Neural progenitor cell (in vitro differentiated cells): ENCODE measurements around the gene KIAA0753. TPM values are rescaled to one million over a fixed set of nuclear protein-coding genes. Genes with fewer than 3 reads are reported as not detected.

Source experiments
- DNase-seq: peaks from one replicate; pipeline ENCODE4 v3.0.0-alpha.2; 2016; ENCODE audit warnings: low spot score
- H2AFZ ChIP-seq: fragments of 200-600 bp; sonication (generic); replicated peaks from 2 replicates; pipeline ENCODE4 v1.6.1; 2016; ENCODE audit warnings: antibody characterized with exemption
- H3F3A ChIP-seq: fragments of 200-600 bp; sonication (generic); 2 replicates; pipeline ENCODE4 v1.6.1; 2016; ENCODE audit warnings: antibody characterized with exemption, low read depth
- H3K27ac ChIP-seq: fragments of 200-600 bp; sonication (generic); 2 replicates; pipeline ENCODE4 v1.5.1; 2016; ENCODE audit warnings: mild to moderate bottlenecking
- H3K27me3 ChIP-seq: fragments of 200-600 bp; sonication (generic); 2 replicates; pipeline ENCODE4 v1.6.1; 2016; ENCODE audit warnings: mild to moderate bottlenecking, moderate library complexity
- H3K36me3 ChIP-seq: fragments of 200-600 bp; sonication (generic); 2 replicates; pipeline ENCODE4 v1.5.1; 2016
- H3K4me1 ChIP-seq: fragments of 200-600 bp; sonication (generic); 2 replicates; pipeline ENCODE4 v1.6.1; 2016; ENCODE audit warnings: mixed run types
- H3K4me2 ChIP-seq: fragments of 200-600 bp; sonication (generic); 2 replicates; pipeline ENCODE4 v1.6.1; 2016
- H3K4me3 ChIP-seq: fragments of 200-600 bp; sonication (generic); 2 replicates; pipeline ENCODE4 v1.5.1; 2016
- H3K79me2 ChIP-seq: fragments of 200-600 bp; sonication (generic); 2 replicates; pipeline ENCODE4 v1.6.1; 2016; ENCODE audit warnings: low read depth
- H3K9ac ChIP-seq: fragments of 200-600 bp; sonication (generic); 2 replicates; pipeline ENCODE4 v1.6.1; 2016
- H3K9me3 ChIP-seq: fragments of 200-600 bp; sonication (generic); 2 replicates; pipeline ENCODE4 v1.5.1; 2016; ENCODE audit warnings: low read depth
- H4K20me1 ChIP-seq: fragments of 200-600 bp; sonication (generic); 2 replicates; pipeline ENCODE4 v1.6.1; 2016; ENCODE audit warnings: low read depth
- H3K27ac Mint-ChIP-seq: 3 replicates; pipeline ENCODE4 v1.8.0; 2021; ENCODE audit warnings: mixed read lengths
- H3K27me3 Mint-ChIP-seq: 2 replicates; pipeline ENCODE4 v1.8.0; 2022; ENCODE audit warnings: low read depth, mild to moderate bottlenecking, inconsistent platforms, moderate library complexity, mixed read lengths; ENCODE audit not compliant: insufficient read depth
- H3K36me3 Mint-ChIP-seq: 3 replicates; pipeline ENCODE4 v1.8.0; 2021; ENCODE audit warnings: mixed read lengths
- H3K4me1 Mint-ChIP-seq: 3 replicates; pipeline ENCODE4 v1.8.0; 2021; ENCODE audit warnings: mixed read lengths
- H3K4me3 Mint-ChIP-seq: 3 replicates; pipeline ENCODE4 v1.8.0; 2021; ENCODE audit warnings: mild to moderate bottlenecking, moderate library complexity, mixed read lengths
- H3K9me3 Mint-ChIP-seq: 3 replicates; pipeline ENCODE4 v1.8.0; 2020; ENCODE audit warnings: mixed read lengths
- EZH2 ChIP-seq: fragments of 200-600 bp; sonication (generic); IDR thresholded peaks from 2 replicates; pipeline ENCODE4 v1.6.1; 2017; ENCODE audit warnings: antibody characterized with exemption, mild to moderate bottlenecking, moderate library complexity
- EZH2phosphoT487 ChIP-seq: fragments of 200-600 bp; sonication (generic); IDR thresholded peaks from 2 replicates; pipeline ENCODE4 v1.6.1; 2017; ENCODE audit warnings: antibody characterized with exemption
- total RNA-seq: library from RNA; depleted of rRNA; stranded (reverse); fragments of >200 nt; gene quantifications from 2 replicates; pipeline ENCODE4 v1.2.3, GENCODE V29; 2015; ENCODE audit warnings: low replicate concordance
- TF ChIP-seq, protein P1 (sequence below): fragments of 200-600 bp; sonication (generic); IDR thresholded peaks from 2 replicates; pipeline ENCODE4 v1.5.1; 2017; ENCODE audit warnings: antibody characterized with exemption, mild to moderate bottlenecking

Gene KIAA0753
- total RNA-seq, 1 donor from 2014 or later = 24.1 TPM

DNA sequence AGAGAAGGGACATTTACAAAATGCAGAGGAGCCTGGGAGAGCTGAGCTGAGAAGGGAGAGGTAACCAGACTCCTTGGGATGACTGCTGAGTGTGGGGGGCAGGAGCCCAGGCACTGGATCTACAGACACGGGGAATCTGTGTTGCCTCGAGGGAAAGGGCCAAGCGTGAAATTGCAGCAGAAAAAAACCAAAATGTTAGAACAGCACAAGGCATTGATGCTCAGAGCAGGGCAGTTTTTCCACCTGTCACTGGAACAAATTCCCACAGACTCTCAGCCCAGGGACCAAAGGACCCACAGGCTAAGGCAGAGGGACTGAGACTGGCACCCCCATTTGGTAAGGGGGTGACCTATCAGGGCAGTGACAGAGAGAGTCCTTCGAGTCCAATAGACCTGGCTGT, 86.2 kb downstream of the KIAA0753 start:
- Mint-ChIP-seq H3K4me3 (peak overlapping the region; percentile 83), H3K4me1 (peaks cover 19% of the 10 kb centered on the region), H3K36me3 (no peaks in the 10 kb centered on the region), H3K27me3 (peaks cover 38% of the 10 kb centered on the region), H3K9me3 (no peaks in the 10 kb centered on the region), H3K27ac (no peak overlapping the region)
- H3K36me3 ChIP-seq = no peaks in the 10 kb centered on the region
- H3K27me3 ChIP-seq = peaks cover 44% of the 10 kb centered on the region
- no peaks in the 10 kb centered on the region for H4K20me1 ChIP-seq
- TF ChIP-seq, protein P1, sequence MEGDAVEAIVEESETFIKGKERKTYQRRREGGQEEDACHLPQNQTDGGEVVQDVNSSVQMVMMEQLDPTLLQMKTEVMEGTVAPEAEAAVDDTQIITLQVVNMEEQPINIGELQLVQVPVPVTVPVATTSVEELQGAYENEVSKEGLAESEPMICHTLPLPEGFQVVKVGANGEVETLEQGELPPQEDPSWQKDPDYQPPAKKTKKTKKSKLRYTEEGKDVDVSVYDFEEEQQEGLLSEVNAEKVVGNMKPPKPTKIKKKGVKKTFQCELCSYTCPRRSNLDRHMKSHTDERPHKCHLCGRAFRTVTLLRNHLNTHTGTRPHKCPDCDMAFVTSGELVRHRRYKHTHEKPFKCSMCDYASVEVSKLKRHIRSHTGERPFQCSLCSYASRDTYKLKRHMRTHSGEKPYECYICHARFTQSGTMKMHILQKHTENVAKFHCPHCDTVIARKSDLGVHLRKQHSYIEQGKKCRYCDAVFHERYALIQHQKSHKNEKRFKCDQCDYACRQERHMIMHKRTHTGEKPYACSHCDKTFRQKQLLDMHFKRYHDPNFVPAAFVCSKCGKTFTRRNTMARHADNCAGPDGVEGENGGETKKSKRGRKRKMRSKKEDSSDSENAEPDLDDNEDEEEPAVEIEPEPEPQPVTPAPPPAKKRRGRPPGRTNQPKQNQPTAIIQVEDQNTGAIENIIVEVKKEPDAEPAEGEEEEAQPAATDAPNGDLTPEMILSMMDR = no peak
- no peak overlapping the region for H3K27ac ChIP-seq
- peaks cover 16% of the 10 kb centered on the region for H3F3A ChIP-seq
- no peak for DNase-seq
- H3K9me3 ChIP-seq = no peaks in the 10 kb centered on the region
- H3K9ac ChIP-seq = no peak overlapping the region
- no peak overlapping the region for H3K4me3 ChIP-seq
- no peak overlapping the region for H2AFZ ChIP-seq
- no peak overlapping the region for H3K4me2 ChIP-seq
- peaks cover 19% of the 10 kb centered on the region for H3K4me1 ChIP-seq
- H3K79me2 ChIP-seq = no peaks in the 10 kb centered on the region

DNA sequence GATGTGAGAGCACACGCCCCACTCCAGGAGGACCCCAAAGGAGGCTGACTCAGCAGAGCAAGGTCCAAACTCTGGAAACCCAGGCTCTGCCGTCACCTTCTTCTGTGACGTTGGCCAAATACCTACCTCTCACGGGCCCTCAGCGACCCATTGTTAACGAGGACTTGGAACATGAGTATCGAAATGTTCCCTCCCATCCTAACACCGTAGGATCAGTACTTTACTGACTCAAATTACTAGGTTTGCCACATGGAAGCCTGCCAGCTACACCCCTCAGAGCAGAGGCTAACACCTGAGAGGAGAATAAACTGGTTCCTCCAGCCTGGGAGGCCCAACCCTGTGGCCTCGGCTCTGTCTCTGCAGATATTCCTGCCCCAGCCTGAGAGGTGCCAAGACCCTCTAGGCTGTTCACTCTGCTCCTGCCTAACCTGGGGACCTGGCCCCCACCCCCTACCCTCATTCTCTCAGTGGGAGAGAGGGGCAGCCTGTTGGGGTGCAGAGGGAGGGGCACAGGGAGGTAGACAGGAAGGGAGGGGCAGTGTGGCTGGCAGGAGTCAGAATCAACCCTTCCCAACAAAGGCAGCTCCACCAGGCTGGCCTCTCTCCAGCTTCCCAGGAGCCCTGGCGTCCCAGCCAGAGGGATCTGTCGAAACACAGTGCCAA, 88.5 kb downstream of the KIAA0753 start:
- H3K36me3 Mint-ChIP-seq = no peaks in the 10 kb centered on the region
- Histone ChIP-seq H3K4me1 (peaks cover 24% of the 10 kb centered on the region), H2AFZ (no peak overlapping the region), H3F3A (peaks cover 16% of the 10 kb centered on the region), H3K9me3 (no peaks in the 10 kb centered on the region), H3K36me3 (no peaks in the 10 kb centered on the region), H3K9ac (no peak overlapping the region), H3K27ac (no peak overlapping the region), H3K4me3 (no peak overlapping the region), H4K20me1 (no peaks in the 10 kb centered on the region), H3K27me3 (peaks cover 31% of the 10 kb centered on the region), H3K4me2 (no peak overlapping the region), H3K79me2 (no peaks in the 10 kb centered on the region)
- H3K4me3 Mint-ChIP-seq = no peak overlapping the region
- no peak overlapping the region for H3K27ac Mint-ChIP-seq
- TF ChIP-seq, protein P1 = no peak
- no peak for TF ChIP-seq EZH2
- no peak for TF ChIP-seq EZH2phosphoT487
- H3K4me1 Mint-ChIP-seq = peaks cover 23% of the 10 kb centered on the region
- no peak for DNase-seq
- H3K27me3 Mint-ChIP-seq = peaks cover 25% of the 10 kb centered on the region
- no peaks in the 10 kb centered on the region for H3K9me3 Mint-ChIP-seq

DNA sequence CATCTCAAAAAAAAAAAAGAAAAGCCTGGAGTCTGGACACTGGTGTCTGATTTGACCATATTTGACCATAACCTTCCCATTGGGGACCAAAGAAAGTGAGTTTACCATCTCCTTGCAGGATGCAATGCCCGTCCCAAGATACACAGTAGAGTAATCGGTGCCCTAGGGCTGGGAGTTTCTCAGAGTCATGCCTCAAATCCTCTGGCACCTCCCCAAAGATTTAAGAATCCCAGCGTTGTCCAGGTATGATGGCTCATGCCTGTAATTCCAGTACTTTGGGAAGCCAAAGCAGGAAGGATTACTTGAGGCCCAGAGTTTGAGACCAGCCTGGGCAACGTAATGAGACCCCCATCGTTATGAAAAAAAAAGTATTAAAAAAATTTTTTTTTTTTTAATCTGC, 89.2 kb downstream of the KIAA0753 start:
- peaks cover 25% of the 10 kb centered on the region for H3K4me1 ChIP-seq
- H3F3A ChIP-seq = peaks cover 16% of the 10 kb centered on the region
- H3K36me3 ChIP-seq = no peaks in the 10 kb centered on the region
- no peak overlapping the region for H3K4me3 Mint-ChIP-seq
- peaks cover 21% of the 10 kb centered on the region for H3K4me1 Mint-ChIP-seq
- no peak overlapping the region for H3K4me2 ChIP-seq
- H3K9me3 ChIP-seq = no peaks in the 10 kb centered on the region
- H3K27me3 Mint-ChIP-seq = peaks cover 23% of the 10 kb centered on the region
- DNase-seq = no peak
- no peak overlapping the region for H3K27ac Mint-ChIP-seq
- no peak overlapping the region for H2AFZ ChIP-seq
- H3K4me3 ChIP-seq = no peak overlapping the region
- no peak overlapping the region for H3K27ac ChIP-seq
- no peaks in the 10 kb centered on the region for H3K9me3 Mint-ChIP-seq
- H3K9ac ChIP-seq = no peak overlapping the region
- H4K20me1 ChIP-seq = no peaks in the 10 kb centered on the region
- H3K36me3 Mint-ChIP-seq = no peaks in the 10 kb centered on the region
- H3K79me2 ChIP-seq = no peaks in the 10 kb centered on the region
- H3K27me3 ChIP-seq = peaks cover 26% of the 10 kb centered on the region
- TF ChIP-seq EZH2phosphoT487 (no peak), EZH2 (no peak)
- TF ChIP-seq, protein P1 = no peak
